GM12878 (cell line): ENCODE results near the gene ZNF282. TPM values are rescaled to one million over a fixed set of nuclear protein-coding genes. Genes with fewer than 3 reads are reported as not detected.

Source experiments
- BCL11A ChIP-seq: IDR thresholded peaks from 2 replicates; pipeline ENCODE4 v1.6.1; 2011; ENCODE audit warnings: low read depth, low read length
- BCL3 ChIP-seq: IDR thresholded peaks from 2 replicates; pipeline ENCODE4 v1.6.1; 2011; ENCODE audit warnings: borderline replicate concordance, low read depth, mild to moderate bottlenecking, moderate library complexity, low read length; ENCODE audit not compliant: insufficient read depth, poor library complexity, severe bottlenecking
- CEBPB ChIP-seq, 2 experiments: fragments of 150-350 bp in 1 of 2; IDR thresholded peaks; 2 replicates each; pipeline ENCODE4 v1.6.1; 2012 to 2014; ENCODE audit warnings: low read depth in 2 of 2, low read length in 2 of 2, borderline replicate concordance in 1 of 2, inconsistent platforms in 1 of 2
- ESRRA ChIP-seq: IDR thresholded peaks from 2 replicates; pipeline ENCODE4 v1.6.1; 2012; ENCODE audit warnings: mild to moderate bottlenecking, low read length, improper control_type of control experiment
- FOXK2 ChIP-seq: fragments of 450-650 bp; IDR thresholded peaks from 2 replicates; pipeline ENCODE4 v1.6.1; 2017; ENCODE audit warnings: mild to moderate bottlenecking, moderate library complexity
- IRF4 ChIP-seq: IDR thresholded peaks from 2 replicates; pipeline ENCODE4 v1.6.1; 2011; ENCODE audit warnings: low read depth, low read length
- MEF2B ChIP-seq: fragments of 450-650 bp; IDR thresholded peaks from 2 replicates; pipeline ENCODE4 v1.6.1; 2018; ENCODE audit warnings: mild to moderate bottlenecking, moderate library complexity; ENCODE audit not compliant: partially characterized antibody, poor library complexity, severe bottlenecking
- MLLT1 ChIP-seq: fragments of 450-650 bp; IDR thresholded peaks from 2 replicates; pipeline ENCODE4 v1.6.1; 2016; ENCODE audit warnings: mild to moderate bottlenecking
- NFIC ChIP-seq: IDR thresholded peaks from 2 replicates; pipeline ENCODE4 v1.6.1; 2012; ENCODE audit warnings: low read depth, mild to moderate bottlenecking, inconsistent platforms, low read length, moderate library complexity
- POLR2A ChIP-seq: IDR thresholded peaks from 2 replicates; pipeline ENCODE4 v1.6.1; 2011; ENCODE audit warnings: low read depth, mild to moderate bottlenecking, low read length
- PRDM15 ChIP-seq: fragments of 450-650 bp; formaldehyde crosslinking; IDR thresholded peaks from 2 replicates; pipeline ENCODE4 v1.4.0; 2020; ENCODE audit warnings: mild to moderate bottlenecking, moderate library complexity
- RAD21 ChIP-seq: IDR thresholded peaks from 2 replicates; pipeline ENCODE4 v1.6.1; 2011; ENCODE audit warnings: mild to moderate bottlenecking, low read depth, low read length, moderate library complexity; ENCODE audit not compliant: insufficient read depth
- RELA ChIP-seq: fragments of 450-650 bp; IDR thresholded peaks from 2 replicates; pipeline ENCODE4 v1.8.0; 2014; ENCODE audit warnings: borderline replicate concordance; ENCODE audit not compliant: partially characterized antibody
- REST ChIP-seq: IDR thresholded peaks from 2 replicates; pipeline ENCODE4 v1.6.1; 2012; ENCODE audit warnings: mild to moderate bottlenecking, low read depth, low read length
- SMARCA5 ChIP-seq: fragments of 450-650 bp; IDR thresholded peaks from 2 replicates; pipeline ENCODE4 v1.6.1; 2017; ENCODE audit warnings: mild to moderate bottlenecking
- SUPT20H ChIP-seq: IDR thresholded peaks from 2 replicates; pipeline ENCODE4 v1.6.1; 2011; ENCODE audit warnings: low read depth, mild to moderate bottlenecking, low read length, moderate library complexity, borderline replicate concordance; ENCODE audit not compliant: control insufficient read depth
- ZSCAN29 ChIP-seq: fragments of 450-650 bp; IDR thresholded peaks from 2 replicates; pipeline ENCODE4 v1.6.1; 2017; ENCODE audit warnings: mild to moderate bottlenecking, moderate library complexity
- polyA plus RNA-seq, 11 experiments: library from polyadenylated mRNA; depleted of rRNA in 4 of 11; unstranded in 6 of 11; stranded (reverse) in 5 of 11; fragments of >200 nt; fragmentation: Nextera tagmentation in 4 of 11; fragmentation: Illumina TruSeq in 1 of 11; extraction: Ambion mirVana in 4 of 11; extraction: Trizol in 1 of 11; gene quantifications; 1 replicate in 1 of 11; 2 replicates in 10 of 11; pipeline versions ENCODE4 v1.2.1 to v1.2.3, GENCODE V29; 2011 to 2016; ENCODE audit warnings: inconsistent platforms in 2 of 11, missing spikeins in 2 of 11, low read depth in 1 of 11
- total RNA-seq, 4 experiments: library from RNA; depleted of rRNA in 3 of 4; stranded (reverse); fragments of >200 nt in 3 of 4; fragmentation: Illumina TruSeq in 1 of 4; extraction: Trizol in 1 of 4; gene quantifications; 2 replicates each; pipeline versions ENCODE4 v1.2.1 to v1.2.3, GENCODE V29; 2013 to 2021

ZNF282 gene
- total and polyA plus RNA-seq, 10 of the 15 experiments (the other 5 are each of a cell fraction or from before 2014, with no cell fraction given): 0.35 to 28.4 (median 8.1) TPM

GRCh38 chr7:149147072-149147751 is 48.1 kb upstream of the ZNF282 start, which contains the start of gene ZNF398 (continued):
- TF ChIP-seq MEF2B: peak; percentile 69
- peak; percentile 71 for TF ChIP-seq MLLT1
- TF ChIP-seq ZSCAN29: peak; percentile 65
- TF ChIP-seq SUPT20H: no peak
- no peak for TF ChIP-seq BCL11A
- no peak for TF ChIP-seq IRF4
- TF ChIP-seq NFIC: no peak; the same call in 1 of the 2 replicates
- TF ChIP-seq POLR2A: peak; percentile 86
- TF ChIP-seq SMARCA5: peak; percentile 96
- no peak for TF ChIP-seq FOXK2
- peak; percentile 73 for TF ChIP-seq BCL3
- no peak for TF ChIP-seq PRDM15
- no peak for TF ChIP-seq CEBPB (IDR thresholded peaks at IDR 0.05; ENCODE audit: borderline replicate concordance in 1 of 2, low read depth in 2 of 2, low read length in 2 of 2)
- no peak for TF ChIP-seq RAD21
- TF ChIP-seq REST: no peak
- peak; percentile 16 for TF ChIP-seq RELA
- no peak for TF ChIP-seq ESRRA
